K562 (cell line): ENCODE measurements around the gene EIF4E1B. TPM values are rescaled to one million over a fixed set of nuclear protein-coding genes. Genes with fewer than 3 reads are reported as not detected.

ENCODE experiments used
- CEBPG ChIP-seq, 3 experiments: fragments of 200-800 bp in 1 of 3; sonication (Bioruptor generic) in 1 of 3; sonication (generic) in 1 of 3; formaldehyde crosslinking in 1 of 3; IDR thresholded peaks in 2 of 3; conservative IDR thresholded peaks in 1 of 3; 2 replicates each; pipeline versions ENCODE4 v1.6.1 to v1.8.0; 2016 to 2022; ENCODE audit warnings: missing compliant biosample characterization in 2 of 3, missing genetic modification characterization in 2 of 3, mild to moderate bottlenecking in 1 of 3, missing genetic modification reagents in 1 of 3
- CHD7 ChIP-seq: fragments of 200-600 bp; sonication (generic); IDR thresholded peaks from one replicate; pipeline ENCODE4 v1.6.1; 2012; ENCODE audit warnings: mild to moderate bottlenecking, low read depth, low read length, inconsistent platforms
- HDAC2 ChIP-seq: fragments of 450-650 bp; IDR thresholded peaks from 2 replicates; pipeline ENCODE4 v1.6.1; 2016; ENCODE audit warnings: mild to moderate bottlenecking
- MCM5 ChIP-seq: fragments of 450-650 bp; IDR thresholded peaks from 2 replicates; pipeline ENCODE4 v1.6.1; 2016; ENCODE audit warnings: low read depth
- PYGO2 ChIP-seq: fragments of 450-650 bp; IDR thresholded peaks from 2 replicates; pipeline ENCODE4 v1.6.1; 2016; ENCODE audit warnings: mild to moderate bottlenecking, missing genetic modification characterization, moderate library complexity, missing compliant biosample characterization
- RBFOX2 ChIP-seq: fragments of 200-400 bp; formaldehyde crosslinking; IDR thresholded peaks from 2 replicates; pipeline ENCODE4 v1.6.1; 2017; ENCODE audit warnings: low read depth, mild to moderate bottlenecking, low read length, moderate library complexity
- RCOR1 ChIP-seq, 2 experiments: IDR thresholded peaks; 2 replicates each; pipeline ENCODE4 v1.6.1; 2012; ENCODE audit warnings: low read depth in 2 of 2, low read length in 2 of 2, borderline replicate concordance in 1 of 2, improper control_type of control experiment in 1 of 2
- ZNF134 ChIP-seq: fragments of 250-450 bp; sonication (Bioruptor Pico); conservative IDR thresholded peaks from 2 replicates; pipeline ENCODE4 v1.4.0; 2020
- polyA plus RNA-seq, 8 experiments: library from polyadenylated mRNA; depleted of rRNA in 4 of 8; stranded (reverse) in 5 of 8; unstranded in 3 of 8; fragments of >200 nt; fragmentation: Nextera tagmentation in 2 of 8; fragmentation: Illumina TruSeq in 1 of 8; extraction: Ambion mirVana in 2 of 8; extraction: Trizol in 1 of 8; gene quantifications; 2 replicates each; pipeline versions ENCODE4 v1.2.1 to v1.2.3, GENCODE V29; 2011 to 2014; ENCODE audit warnings: inconsistent platforms in 1 of 8, missing spikeins in 1 of 8
- total RNA-seq, 7 experiments: library from RNA; depleted of rRNA in 6 of 7; stranded (reverse); fragments of >200 nt in 6 of 7; fragmentation: Illumina TruSeq in 2 of 7; extraction: Trizol in 2 of 7; gene quantifications; 2 replicates each; pipeline versions ENCODE4 v1.2.1 to v1.2.3, GENCODE V29; 2011 to 2021; ENCODE audit warnings: low replicate concordance in 1 of 7
- TF ChIP-seq, protein P1 (sequence below): sonication (generic); formaldehyde crosslinking; IDR thresholded peaks from 2 replicates; pipeline ENCODE4 v1.8.1; 2022; ENCODE audit warnings: missing genetic modification reagents

Gene EIF4E1B
- total and polyA plus RNA-seq, 9 of the 15 experiments (the other 6 are each of a cell fraction or from before 2014, with no cell fraction given), result not detected

- TF ChIP-seq, protein P1, sequence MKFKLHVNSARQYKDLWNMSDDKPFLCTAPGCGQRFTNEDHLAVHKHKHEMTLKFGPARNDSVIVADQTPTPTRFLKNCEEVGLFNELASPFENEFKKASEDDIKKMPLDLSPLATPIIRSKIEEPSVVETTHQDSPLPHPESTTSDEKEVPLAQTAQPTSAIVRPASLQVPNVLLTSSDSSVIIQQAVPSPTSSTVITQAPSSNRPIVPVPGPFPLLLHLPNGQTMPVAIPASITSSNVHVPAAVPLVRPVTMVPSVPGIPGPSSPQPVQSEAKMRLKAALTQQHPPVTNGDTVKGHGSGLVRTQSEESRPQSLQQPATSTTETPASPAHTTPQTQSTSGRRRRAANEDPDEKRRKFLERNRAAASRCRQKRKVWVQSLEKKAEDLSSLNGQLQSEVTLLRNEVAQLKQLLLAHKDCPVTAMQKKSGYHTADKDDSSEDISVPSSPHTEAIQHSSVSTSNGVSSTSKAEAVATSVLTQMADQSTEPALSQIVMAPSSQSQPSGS, result no peak
- TF ChIP-seq CHD7, result no peak
- 0 out of 2 replicates have a peak, but pooled peaks have one; percentile 58 for TF ChIP-seq HDAC2
- TF ChIP-seq PYGO2 (tag), result no peak
- TF ChIP-seq RCOR1 (IDR thresholded peaks at IDR 0.05; ENCODE audit: borderline replicate concordance in 1 of 2, low read depth in 2 of 2, low read length in 2 of 2), result peak in 1 of 2 experiments; percentile 64; a peak in 1 of 4 replicates
- TF ChIP-seq RBFOX2, result no peak
- TF ChIP-seq CEBPG (CRISPR knock-in tag; IDR thresholded peaks at IDR 0.05), result no peak
- no peak for TF ChIP-seq CEBPG (tag; conservative IDR thresholded peaks at IDR 0.05 in 1 of 2, IDR thresholded peaks at IDR 0.05 in 1 of 2)
- no peak for TF ChIP-seq ZNF134 (CRISPR knock-in tag)
- TF ChIP-seq MCM5, result no peak
Observed at GRCh38 chr5:176675676-176676360, 45.3 kb downstream of the EIF4E1B start (continued).
